Lower leg skin (tissue), 4 donors: ENCODE measurements around the gene CENPE. TPM values are rescaled to one million over a fixed set of nuclear protein-coding genes. Genes with fewer than 3 reads are reported as not detected.

Experiments used
- DNase-seq, 2 donors: peaks; one replicate each; pipeline ENCODE4 v3.0.0-alpha.2; 2019; ENCODE audit warnings: low spot score in 2 of 2
- H3K4me3 ChIP-seq: fragments of 200-600 bp; sonication (generic); 2 replicates; pipeline ENCODE4 v1.5.1; 2017; ENCODE audit warnings: mild to moderate bottlenecking, low read depth; ENCODE audit not compliant: poor library complexity, severe bottlenecking
- POLR2A ChIP-seq, 2 donors: fragments of 450-650 bp; IDR thresholded peaks; one replicate each; pipeline ENCODE4 v1.6.1; 2016 to 2017; ENCODE audit warnings: antibody characterized with exemption in 2 of 2, mild to moderate bottlenecking in 1 of 2, moderate library complexity in 1 of 2
- WGBS, 2 donors: methylation state at CpG; one replicate each; pipeline ENCODE4 v1.1.5; 2018; 5-methylcytosine and 5-hydroxymethylcytosine counted together
- intact Hi-C: fragments of 100-400 bp; cut with DNase I; formaldehyde crosslinking; loops from one replicate; pipeline ENCODE4 v1.15.0; 2023; ENCODE audit warnings: low total_unique reads
- total RNA-seq, 4 donors: library from RNA; depleted of rRNA; stranded (reverse); fragments of >200 nt; gene quantifications; one replicate each; pipeline ENCODE4 v1.1.0, GENCODE V29; 2016
- TF ChIP-seq, protein P1 (sequence below), 3 donors: fragments of 450-650 bp; IDR thresholded peaks; one replicate each; pipeline ENCODE4 v1.5.1; 2016; ENCODE audit warnings: antibody characterized with exemption in 3 of 3, mild to moderate bottlenecking in 3 of 3, moderate library complexity in 2 of 3

CENPE gene
- total RNA-seq, 4 donors from 2014 or later: 0.80 to 1.7 (median 1.4) TPM

DNA sequence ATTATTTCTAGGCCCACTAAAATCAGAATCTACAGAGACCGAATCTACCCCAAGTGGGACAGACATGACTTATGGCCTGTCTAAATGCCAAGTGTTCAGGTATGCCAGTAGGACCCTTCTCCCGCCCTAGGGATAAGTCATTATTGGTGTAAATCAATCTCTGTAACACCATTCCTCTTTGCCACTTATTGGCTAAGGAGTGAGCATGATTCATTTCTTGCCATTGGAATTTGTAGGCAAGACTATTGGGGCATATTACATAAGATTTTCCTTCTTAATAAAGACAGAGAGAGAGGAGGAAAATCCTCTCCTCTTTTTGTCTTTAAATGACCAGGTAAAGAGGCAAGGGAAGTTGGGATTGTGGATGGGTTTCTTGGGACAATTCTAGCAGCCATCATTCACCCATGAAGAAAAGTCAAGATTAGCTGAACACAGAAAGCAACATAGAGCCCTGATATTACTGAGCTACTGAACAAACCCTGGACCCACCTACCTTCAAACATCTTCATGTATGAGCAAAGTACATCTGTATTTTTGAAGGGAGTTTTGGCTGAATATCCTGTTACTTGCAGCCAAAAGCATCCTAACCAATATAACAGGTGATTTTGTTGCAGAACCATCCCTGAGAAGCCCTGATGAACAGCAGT is 124.2 kb downstream of the CENPE start:
- no peak overlapping the region for H3K4me3 ChIP-seq
- 97 to 100% methylated on average over 2 of the region's 2 CpGs for WGBS, 2 donors
- intact Hi-C loops: no loop called here
- TF ChIP-seq, protein P1, sequence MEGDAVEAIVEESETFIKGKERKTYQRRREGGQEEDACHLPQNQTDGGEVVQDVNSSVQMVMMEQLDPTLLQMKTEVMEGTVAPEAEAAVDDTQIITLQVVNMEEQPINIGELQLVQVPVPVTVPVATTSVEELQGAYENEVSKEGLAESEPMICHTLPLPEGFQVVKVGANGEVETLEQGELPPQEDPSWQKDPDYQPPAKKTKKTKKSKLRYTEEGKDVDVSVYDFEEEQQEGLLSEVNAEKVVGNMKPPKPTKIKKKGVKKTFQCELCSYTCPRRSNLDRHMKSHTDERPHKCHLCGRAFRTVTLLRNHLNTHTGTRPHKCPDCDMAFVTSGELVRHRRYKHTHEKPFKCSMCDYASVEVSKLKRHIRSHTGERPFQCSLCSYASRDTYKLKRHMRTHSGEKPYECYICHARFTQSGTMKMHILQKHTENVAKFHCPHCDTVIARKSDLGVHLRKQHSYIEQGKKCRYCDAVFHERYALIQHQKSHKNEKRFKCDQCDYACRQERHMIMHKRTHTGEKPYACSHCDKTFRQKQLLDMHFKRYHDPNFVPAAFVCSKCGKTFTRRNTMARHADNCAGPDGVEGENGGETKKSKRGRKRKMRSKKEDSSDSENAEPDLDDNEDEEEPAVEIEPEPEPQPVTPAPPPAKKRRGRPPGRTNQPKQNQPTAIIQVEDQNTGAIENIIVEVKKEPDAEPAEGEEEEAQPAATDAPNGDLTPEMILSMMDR (IDR thresholded peaks at IDR 0.05): no peak
- TF ChIP-seq POLR2A (IDR thresholded peaks at IDR 0.05): no peak
- no peak for DNase-seq

DNA sequence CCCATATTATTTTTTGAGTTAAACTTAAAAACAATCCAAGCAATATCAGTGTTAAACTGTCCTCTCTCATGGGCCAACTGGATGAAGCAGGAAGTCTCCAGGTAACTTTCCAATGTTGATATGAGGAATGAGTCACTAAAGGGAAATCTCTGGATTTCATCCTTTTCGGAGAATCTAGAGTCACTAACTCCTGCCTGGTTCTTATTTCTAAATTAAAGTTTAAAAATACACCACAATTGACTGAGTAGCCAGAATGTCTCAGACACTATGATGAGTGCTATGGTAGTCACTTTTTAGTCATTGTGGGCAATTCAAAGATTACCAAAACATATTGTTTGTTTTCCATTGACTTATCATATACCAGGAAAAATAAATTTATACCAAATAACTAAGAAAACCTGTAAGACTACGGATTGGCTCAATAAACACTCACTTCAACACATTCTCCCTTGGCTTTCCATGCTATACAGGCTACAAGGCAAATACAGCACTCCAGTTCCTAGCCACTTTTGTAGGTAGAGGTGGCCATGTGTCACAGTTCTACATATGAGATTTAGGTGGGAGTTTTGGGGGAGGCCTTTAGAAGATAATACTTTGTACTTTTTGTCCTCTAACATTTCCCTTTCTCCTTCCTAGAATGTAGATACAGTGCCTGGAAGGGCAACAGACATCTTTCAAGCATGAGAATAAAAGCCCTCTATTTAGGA is 130.1 kb downstream of the CENPE start:
- no peak for DNase-seq
- no peak overlapping the region for H3K4me3 ChIP-seq
- WGBS, 2 donors: 91 to 94% methylated on average over 2 of the region's 2 CpGs
- intact Hi-C loops: no loop called here
- TF ChIP-seq, protein P1 (IDR thresholded peaks at IDR 0.05): no peak
- TF ChIP-seq POLR2A (IDR thresholded peaks at IDR 0.05): no peak

DNA sequence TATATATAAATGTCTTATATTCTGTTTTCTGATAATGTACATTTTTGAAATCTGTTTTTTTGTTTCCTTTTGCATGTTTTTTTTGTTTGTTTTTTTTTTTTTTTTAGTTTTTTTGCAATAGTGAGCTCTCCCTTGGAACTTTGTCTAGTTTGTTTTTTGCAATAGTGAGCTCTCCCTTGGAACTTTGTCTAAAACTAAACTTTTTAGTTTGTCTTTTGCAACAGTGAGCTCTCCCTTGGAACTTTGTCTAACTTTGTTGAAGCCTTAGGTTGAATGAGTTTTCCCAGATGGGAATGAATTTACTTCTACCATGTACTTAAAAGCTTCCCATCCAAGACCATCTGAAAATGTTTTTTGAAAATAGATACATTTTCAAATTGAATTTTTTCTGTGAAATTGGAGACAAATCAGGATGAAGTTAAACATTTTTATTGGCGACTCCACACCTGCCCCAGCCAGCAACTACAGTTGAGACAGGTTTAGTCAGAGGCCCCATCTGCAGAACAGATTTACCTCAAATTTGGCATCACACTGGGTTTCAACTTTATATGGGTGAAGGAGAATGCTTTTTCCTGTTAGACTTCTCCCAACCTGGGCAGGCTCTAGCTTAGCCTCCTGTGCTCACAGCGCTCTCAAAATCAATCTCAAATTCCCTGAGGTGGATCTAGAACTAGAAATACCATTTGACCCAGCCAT is 137.5 kb downstream of the CENPE start:
- intact Hi-C loops: no loop called here
- TF ChIP-seq POLR2A (IDR thresholded peaks at IDR 0.05): no peak
- TF ChIP-seq, protein P1 (IDR thresholded peaks at IDR 0.05): no peak
- no peak overlapping the region for H3K4me3 ChIP-seq
- DNase-seq: no peak
- whole genome bisulfite sequencing, 2 donors: 93 to 99% methylated on average over 2 of the region's 2 CpGs

Other genes with a start within 250 kb of the CENPE start
- 1 to 10 TPM in 1 of 4 donors, under 1 TPM in 3; 0.30 to 1.4 (median 0.51) TPM for gene SLC9B1, start 178.6 kb downstream of the CENPE start, total RNA-seq
- gene SLC9B2, start 121.6 kb downstream of the CENPE start, total RNA-seq: 1 to 10 TPM; 1.3 to 4.3 (median 2.8) TPM
- 10 to 100 TPM; 29.9 to 44.5 (median 38.9) TPM for gene BDH2, start 98.5 kb downstream of the CENPE start, total RNA-seq